GM12878 (cell line): Measurements from ENCODE around the gene MYO7A. TPM values are rescaled to one million over a fixed set of nuclear protein-coding genes. Genes with fewer than 3 reads are reported as not detected.

Experiments used
- ATAC-seq: fragments of 200-7000 bp; cut with Tn5 transposase; 3 replicates; pipeline ENCODE4 v1.9.1; 2020; ENCODE audit warnings: mild to moderate bottlenecking, moderate library complexity
- BruUV-seq: library from RNA; stranded (reverse); fragments of 400-500 nt; replicated peaks from 2 replicates; lab custom pipeline; 2021; lab: Mats Ljungman, UMichigan
- CTCF ChIA-PET: fragments of 300-600 bp; sonication (Branson Sonifier 250); formaldehyde crosslinking; extraction: SDS; loops from one replicate; lab custom pipeline; 2021; ENCODE audit warnings: inconsistent platforms; lab: Yijun Ruan, JAX
- POLR2A ChIA-PET: fragments of 350-600 bp; formaldehyde crosslinking; extraction: SDS; loops from one replicate; lab custom pipeline; 2021; ENCODE audit warnings: inconsistent platforms; lab: Charles Lee
- RAD21 ChIA-PET: fragments of 300-600 bp; sonication (Branson Sonifier 250); formaldehyde crosslinking; loops from one replicate; lab custom pipeline; 2023; ENCODE audit warnings: antibody characterized with exemption; ENCODE audit not compliant: unreplicated experiment; lab: Charles Lee
- SMC1A ChIA-PET: fragments of 300-600 bp; sonication (Branson Sonifier 250); formaldehyde crosslinking; loops from one replicate; lab custom pipeline; 2023; ENCODE audit not compliant: unreplicated experiment, uncharacterized antibody; lab: Charles Lee
- DNase-seq: peaks from one replicate; pipeline ENCODE4 v3.0.0-alpha.2; 2011; ENCODE audit warnings: low read depth, low spot score
- FAIRE-seq: peaks from 3 replicates; lab custom pipeline; 2011; peaks lifted over from hg19 to GRCh38; lab: Jason Lieb, UNC
- H2AFZ ChIP-seq: 2 replicates; pipeline ENCODE4 v1.6.0; 2011; ENCODE audit warnings: low read depth, low read length, control low read depth; ENCODE audit not compliant: control insufficient read depth
- H3K27ac ChIP-seq: 2 replicates; pipeline ENCODE4 v1.5.1; 2011; ENCODE audit warnings: control low read depth; ENCODE audit not compliant: control insufficient read depth, insufficient read depth
- H3K27me3 ChIP-seq, 2 experiments: replicated peaks in 1 of 2; 2 replicates each; pipeline versions ENCODE4 v1.6.0 to v1.6.1; 2011; ENCODE audit warnings: low read length in 1 of 2; ENCODE audit not compliant: control insufficient read depth in 2 of 2, insufficient read depth in 2 of 2
- H3K36me3 ChIP-seq, 2 experiments: 2 replicates each; pipeline ENCODE4 v1.5.1; 2011; ENCODE audit warnings: low read length in 1 of 2; ENCODE audit not compliant: control insufficient read depth in 2 of 2, insufficient read depth in 2 of 2
- H3K4me1 ChIP-seq: 2 replicates; pipeline ENCODE4 v1.6.1; 2011; ENCODE audit warnings: mild to moderate bottlenecking, low read length, moderate library complexity, mixed read lengths; ENCODE audit not compliant: control insufficient read depth, insufficient read depth
- H3K4me2 ChIP-seq: 2 replicates; pipeline ENCODE4 v1.6.0; 2011; ENCODE audit warnings: control low read depth; ENCODE audit not compliant: control insufficient read depth, insufficient read depth
- H3K4me3 ChIP-seq: fragments of 200-600 bp; sonication (generic); 2 replicates; pipeline ENCODE4 v1.5.1; 2016
- H3K79me2 ChIP-seq: 2 replicates; pipeline ENCODE4 v1.6.0; 2011; ENCODE audit warnings: low read length; ENCODE audit not compliant: control insufficient read depth, insufficient read depth
- H3K9ac ChIP-seq: 2 replicates; pipeline ENCODE4 v1.8.0; 2011; ENCODE audit warnings: low read length, control low read depth, mixed read lengths; ENCODE audit not compliant: control insufficient read depth, insufficient read depth
- H3K9me3 ChIP-seq: replicated peaks from 3 replicates; pipeline ENCODE4 v1.5.1; 2011; ENCODE audit warnings: mild to moderate bottlenecking, low read length; ENCODE audit not compliant: control insufficient read depth, insufficient read depth
- H4K20me1 ChIP-seq: 2 replicates; pipeline ENCODE4 v1.6.0; 2011; ENCODE audit not compliant: control insufficient read depth, insufficient read depth
- EGR1 ChIP-seq, 2 experiments: IDR thresholded peaks; 1 replicate in 1 of 2; 2 replicates in 1 of 2; pipeline ENCODE4 v1.6.1; 2011 to 2012; ENCODE audit warnings: low read depth in 2 of 2, low read length in 2 of 2, borderline replicate concordance in 1 of 2, mild to moderate bottlenecking in 1 of 2, moderate library complexity in 1 of 2
- FOXM1 ChIP-seq: IDR thresholded peaks from 2 replicates; pipeline ENCODE4 v1.6.1; 2012; ENCODE audit warnings: low read depth, mild to moderate bottlenecking, inconsistent platforms, low read length, moderate library complexity
- HDAC6 ChIP-seq: fragments of 200-600 bp; sonication (generic); IDR thresholded peaks from one replicate; pipeline ENCODE4 v1.8.0; 2017; ENCODE audit warnings: antibody characterized with exemption; ENCODE audit not compliant: unreplicated experiment
- MXI1 ChIP-seq: fragments of 150-350 bp; IDR thresholded peaks from 2 replicates; pipeline ENCODE4 v1.6.1; 2011; ENCODE audit warnings: low read depth, mild to moderate bottlenecking, inconsistent platforms, low read length, improper control_type of control experiment
- SREBF2 ChIP-seq: IDR thresholded peaks from 2 replicates; pipeline ENCODE4 v1.6.1; 2012; ENCODE audit warnings: mild to moderate bottlenecking, low read length
- ZNF217 ChIP-seq: fragments of 450-650 bp; IDR thresholded peaks from 2 replicates; pipeline ENCODE4 v1.6.1; 2017; ENCODE audit warnings: antibody characterized with exemption, mild to moderate bottlenecking
- WGBS: methylation state at CpG from one replicate; pipeline ENCODE4 v1.1.6; 2016; ENCODE audit warnings: low lambda C conversion rate; ENCODE audit not compliant: insufficient replicate concordance, insufficient coverage; ENCODE audit errors: missing lambda C conversion rate; 5-methylcytosine and 5-hydroxymethylcytosine counted together
- in situ Hi-C: fragments of 300-500 bp; cut with MboI; formaldehyde crosslinking; loops from 9 replicates; pipeline ENCODE4 v1.14.3; 2018; ENCODE audit warnings: mixed read lengths
- intact Hi-C: fragments of 100-400 bp; cut with micrococcal nuclease; formaldehyde crosslinking; loops from one replicate; pipeline ENCODE4 v1.14.2; 2022; ENCODE audit not compliant: unreplicated experiment
- polyA plus RNA-seq, 11 experiments: library from polyadenylated mRNA; depleted of rRNA in 4 of 11; unstranded in 6 of 11; stranded (reverse) in 5 of 11; fragments of >200 nt; fragmentation: Nextera tagmentation in 4 of 11; fragmentation: Illumina TruSeq in 1 of 11; extraction: Ambion mirVana in 4 of 11; extraction: Trizol in 1 of 11; gene quantifications; 1 replicate in 1 of 11; 2 replicates in 10 of 11; pipeline versions ENCODE4 v1.2.1 to v1.2.3, GENCODE V29; 2011 to 2016; ENCODE audit warnings: inconsistent platforms in 2 of 11, missing spikeins in 2 of 11, low read depth in 1 of 11
- total RNA-seq, 4 experiments: library from RNA; depleted of rRNA in 3 of 4; stranded (reverse); fragments of >200 nt in 3 of 4; fragmentation: Illumina TruSeq in 1 of 4; extraction: Trizol in 1 of 4; gene quantifications; 2 replicates each; pipeline versions ENCODE4 v1.2.1 to v1.2.3, GENCODE V29; 2013 to 2021

MYO7A gene
- total and polyA plus RNA-seq, 10 of the 15 experiments (the other 5 are each of a cell fraction or from before 2014, with no cell fraction given): 0.01 to 0.21 (median 0.04) TPM; not detected in 6

GRCh38 chr11:77207019-77207485 is 79.0 kb downstream of the MYO7A start (continued):
- TF ChIP-seq MXI1 (no peak), FOXM1 (no peak)
- TF ChIP-seq, all 136 proteins: peak for 0

DNA sequence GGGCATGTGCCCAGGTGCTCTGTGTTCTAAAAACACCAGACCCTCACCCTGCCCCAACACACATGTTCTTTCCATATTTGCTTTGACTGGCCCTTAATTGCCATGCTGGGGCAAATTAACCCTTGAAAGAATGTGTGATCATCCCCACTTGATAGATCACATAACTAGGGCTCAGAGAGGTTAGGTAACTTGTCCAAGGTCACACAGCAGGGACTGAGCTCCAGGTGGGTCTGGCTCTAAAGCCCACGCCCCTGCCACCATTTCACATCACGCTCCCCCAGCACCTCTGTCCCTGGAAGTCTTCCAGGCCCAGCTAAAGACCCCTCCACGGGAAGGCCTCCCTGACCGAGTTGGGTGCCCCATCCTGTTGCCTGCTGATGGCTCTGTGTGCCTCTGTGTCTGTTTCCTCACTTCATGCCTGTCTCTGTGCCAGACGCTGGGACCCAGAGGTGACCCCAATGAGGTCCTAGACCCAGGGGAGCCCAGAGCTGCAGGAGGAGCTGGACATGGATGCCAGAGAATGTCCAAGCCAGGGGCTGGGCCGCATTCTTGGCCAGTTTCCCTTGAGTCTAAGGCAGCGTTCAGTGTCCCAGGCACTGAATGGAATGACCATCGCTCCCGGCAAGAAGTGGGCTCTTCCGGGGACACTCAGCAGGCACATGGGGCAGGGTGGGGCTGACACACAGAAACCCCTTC is 79.7 kb downstream of the MYO7A start:
- intact Hi-C loops: no loop called here
- Histone ChIP-seq H3K27ac (no peak overlapping the region), H3K79me2 (no peaks in the 10 kb centered on the region), H3K4me2 (no peak overlapping the region), H2AFZ (no peak overlapping the region), H3K9me3 (no peaks in the 10 kb centered on the region), H3K27me3 (no peaks in the 10 kb centered on the region; a peak in 1 of 4 replicates), H3K9ac (no peak overlapping the region), H3K36me3 (no peaks in the 10 kb centered on the region), H3K4me1 (no peaks in the 10 kb centered on the region), H4K20me1 (no peaks in the 10 kb centered on the region), H3K4me3 (no peak overlapping the region)
- ChIA-PET CTCF (no interaction called here), POLR2A (no interaction called here), SMC1A (no interaction called here), RAD21 (no interaction called here)
- TF ChIP-seq EGR1 (IDR thresholded peaks at IDR 0.05; ENCODE audit: borderline replicate concordance in 1 of 2, low read depth in 2 of 2, low read length in 2 of 2) (no peak), ZNF217 (no peak), SREBF2 (no peak), HDAC6 (no peak)
- 57% methylated on average over 10 of the region's 10 CpGs for WGBS
- in situ Hi-C loops: no loop called here
- no peak for DNase-seq
- no peak for ATAC-seq
- no peak for FAIRE-seq
- BruUV-seq: no TSS peak
